Measurements from ENCODE around the gene ZBTB20. TPM values are rescaled to one million over a fixed set of nuclear protein-coding genes. Genes with fewer than 3 reads are reported as not detected.

ZBTB20 gene
- total RNA-seq, 1 experiment from 2014 or later, result 26.5 TPM

DNA sequence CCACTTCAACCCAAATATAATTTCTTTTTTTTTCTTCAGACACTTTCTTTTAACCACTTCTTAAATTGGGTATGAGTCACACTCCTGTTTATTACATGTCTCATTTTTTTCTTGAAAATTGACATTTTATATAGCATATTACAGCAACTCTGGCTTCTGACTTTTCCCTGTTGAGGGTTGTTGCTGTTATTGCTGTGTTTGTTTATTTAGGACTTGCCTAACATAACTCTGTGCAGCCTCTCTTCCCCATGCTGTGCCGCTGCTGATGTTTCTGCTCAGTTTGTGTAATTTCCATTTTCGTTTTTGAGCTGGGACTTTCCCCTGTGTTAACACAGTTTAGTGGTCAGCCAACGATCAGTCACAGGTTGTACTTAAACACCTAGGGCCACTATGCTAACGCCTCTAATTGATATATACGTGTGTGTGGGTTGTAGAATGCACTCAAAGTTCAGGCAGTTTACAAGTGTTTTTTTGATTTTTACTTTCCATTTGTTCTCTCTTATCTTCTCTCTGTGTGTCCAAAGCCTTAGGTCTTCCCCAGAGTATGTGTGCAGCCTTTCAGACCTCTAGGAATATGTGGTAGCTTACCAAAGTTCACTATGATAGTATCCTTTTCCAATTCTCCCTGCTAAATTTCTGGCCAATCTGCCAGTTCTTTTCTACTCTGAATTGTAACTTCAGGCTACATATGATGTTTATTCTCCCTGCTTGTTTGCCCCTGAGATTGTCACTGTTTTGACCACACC lies 337.2 kb downstream of the ZBTB20 start:
- Histone ChIP-seq H3K36me3 (ENCODE audit: low read depth) (no peaks in the 10 kb centered on the region), H3K9me3 (ENCODE audit: insufficient read depth, low read depth) (no peaks in the 10 kb centered on the region), H4K20me1 (ENCODE audit: insufficient read depth) (no peaks in the 10 kb centered on the region), H3K4me2 (no peak overlapping the region), H3K4me1 (replicated peaks; ENCODE audit: insufficient read depth) (no peaks in the 10 kb centered on the region), H3K4me3 (no peak overlapping the region), H3K9me2 (ENCODE audit: insufficient read depth) (no peaks in the 10 kb centered on the region), H3F3A (ENCODE audit: insufficient read depth, low read depth) (no peaks in the 10 kb centered on the region), H3K27me3 (ENCODE audit: insufficient read depth, low read depth) (no peaks in the 10 kb centered on the region), H2AFZ (no peak overlapping the region), H3K27ac (no peak overlapping the region), H3K79me2 (ENCODE audit: low read depth) (no peaks in the 10 kb centered on the region)
- TF ChIP-seq EZH2 (IDR thresholded peaks at IDR 0.05; ENCODE audit: low read depth) (no peak), CTCF (conservative IDR thresholded peaks at IDR 0.05) (no peak)
- POLR2A ChIA-PET (ENCODE audit: unreplicated experiment), result no interaction called here
- no peak for DNase-seq
- intact Hi-C loops (cut with micrococcal nuclease; ENCODE audit: unreplicated experiment), result no loop called here
- CTCF ChIA-PET, result no interaction called here
- no TSS peak for BruUV-seq (replicated peaks)

DNA sequence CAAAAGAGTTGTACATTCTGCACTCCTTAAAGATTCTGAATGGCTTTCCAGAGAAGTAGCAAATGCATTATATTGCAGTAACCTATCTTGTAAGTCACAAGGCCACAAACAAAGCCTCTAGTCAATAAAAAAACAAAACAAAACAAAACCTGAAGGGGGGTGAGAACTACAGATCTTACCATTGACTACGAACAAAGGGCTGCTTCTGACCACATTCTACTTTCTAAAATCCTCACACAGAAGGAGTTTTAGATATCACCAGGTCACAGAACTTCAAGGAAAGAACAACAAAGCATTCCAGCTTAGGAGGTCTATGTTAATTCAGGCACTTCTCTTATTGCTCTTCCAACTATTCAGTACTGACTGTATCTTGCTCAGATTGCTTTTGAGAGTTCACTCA lies 343.0 kb downstream of the ZBTB20 start:
- Histone ChIP-seq H3K27me3 (ENCODE audit: insufficient read depth, low read depth) (no peaks in the 10 kb centered on the region), H3K79me2 (ENCODE audit: low read depth) (no peaks in the 10 kb centered on the region), H4K20me1 (ENCODE audit: insufficient read depth) (no peaks in the 10 kb centered on the region), H3K4me3 (no peak overlapping the region), H3K9me3 (ENCODE audit: insufficient read depth, low read depth) (no peaks in the 10 kb centered on the region), H3K9me2 (ENCODE audit: insufficient read depth) (no peaks in the 10 kb centered on the region), H3K27ac (no peak overlapping the region), H3K4me2 (no peak overlapping the region), H3K4me1 (replicated peaks; ENCODE audit: insufficient read depth) (no peaks in the 10 kb centered on the region), H2AFZ (no peak overlapping the region), H3F3A (ENCODE audit: insufficient read depth, low read depth) (no peaks in the 10 kb centered on the region), H3K36me3 (ENCODE audit: low read depth) (no peaks in the 10 kb centered on the region)
- no peak for TF ChIP-seq CTCF (conservative IDR thresholded peaks at IDR 0.05)
- TF ChIP-seq EZH2 (IDR thresholded peaks at IDR 0.05; ENCODE audit: low read depth), result no peak
- ChIA-PET POLR2A (ENCODE audit: unreplicated experiment) (no interaction called here), CTCF (no interaction called here)
- intact Hi-C loops (cut with micrococcal nuclease; ENCODE audit: unreplicated experiment), result no loop called here
- BruUV-seq (replicated peaks), result no TSS peak
- DNase-seq, result no peak

DNA sequence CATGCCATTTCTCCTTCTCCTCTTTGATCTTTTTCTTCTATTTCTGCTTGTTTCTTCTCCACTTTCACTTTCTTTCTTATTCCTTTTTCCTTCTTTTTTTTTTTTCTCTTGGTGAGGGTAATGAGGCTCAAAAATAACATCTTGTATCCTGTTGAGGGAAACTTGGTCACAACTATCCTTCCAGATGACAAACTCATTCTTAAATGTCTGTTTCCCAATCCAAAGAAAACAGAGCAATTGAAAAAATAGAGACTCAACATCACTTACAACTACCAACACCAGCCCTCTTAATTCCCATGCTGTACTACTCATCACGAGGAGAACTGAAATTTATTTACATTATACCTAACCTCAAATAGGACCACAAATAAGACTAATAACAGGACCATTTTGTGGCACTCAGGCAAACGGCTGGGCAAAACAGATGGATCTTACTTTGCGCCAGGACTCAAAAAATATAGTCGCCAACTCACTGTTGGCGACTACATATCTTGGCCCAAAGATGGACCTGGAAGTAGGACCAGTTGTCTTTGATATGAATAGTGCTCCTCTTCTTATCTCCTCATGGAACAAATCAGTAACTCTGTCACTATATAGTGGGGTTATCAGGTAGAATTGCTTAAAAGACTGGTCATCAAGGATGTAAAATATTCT lies 343.9 kb downstream of the ZBTB20 start:
- intact Hi-C loops (cut with micrococcal nuclease; ENCODE audit: unreplicated experiment), result no loop called here
- no peaks in the 10 kb centered on the region for H3K79me2 ChIP-seq (ENCODE audit: low read depth)
- DNase-seq, result no peak
- no peak overlapping the region for H3K4me3 ChIP-seq
- no peaks in the 10 kb centered on the region for H4K20me1 ChIP-seq (ENCODE audit: insufficient read depth)
- H3K4me1 ChIP-seq (replicated peaks; ENCODE audit: insufficient read depth), result no peaks in the 10 kb centered on the region
- H3K36me3 ChIP-seq (ENCODE audit: low read depth), result no peaks in the 10 kb centered on the region
- ChIA-PET POLR2A (ENCODE audit: unreplicated experiment) (no interaction called here), CTCF (no interaction called here)
- H3K4me2 ChIP-seq, result no peak overlapping the region
- TF ChIP-seq CTCF (conservative IDR thresholded peaks at IDR 0.05) (no peak), EZH2 (IDR thresholded peaks at IDR 0.05; ENCODE audit: low read depth) (no peak)
- no peaks in the 10 kb centered on the region for H3K9me3 ChIP-seq (ENCODE audit: insufficient read depth, low read depth)
- no peaks in the 10 kb centered on the region for H3F3A ChIP-seq (ENCODE audit: insufficient read depth, low read depth)
- no TSS peak for BruUV-seq (replicated peaks)
- no peak overlapping the region for H2AFZ ChIP-seq
- no peak overlapping the region for H3K27ac ChIP-seq
- H3K9me2 ChIP-seq (ENCODE audit: insufficient read depth), result no peaks in the 10 kb centered on the region
- no peaks in the 10 kb centered on the region for H3K27me3 ChIP-seq (ENCODE audit: insufficient read depth, low read depth)

Data from PC-9 (cell line).